NCI-H2196 treated with DMSO at 0.1 percent for 48 hours (cell line): ENCODE measurements around the gene MAP3K7CL.

Source experiments
- DNase-seq: peaks from one replicate; lab custom pipeline; 2025; ENCODE audit not compliant: unreplicated experiment; lab: John Stamatoyannopoulos, UW

Gene MAP3K7CL

GRCh38 chr21:29130270-29130969, at the start of gene MAP3K7CL:
MAP3K7CL (plus strand) TSS chr21:29130644; CDS start chr21:29133345, 2,701 bp downstream.
- DNase-seq: no peak

GRCh38 chr21:29082046-29082815, 48.2 kb upstream of the MAP3K7CL start:
- no peak for DNase-seq

GRCh38 chr21:29083306-29083705, 47.1 kb upstream of the MAP3K7CL start:
- no peak for DNase-seq

- DNase-seq: no peak
Measured at GRCh38 chr21:29084372-29084771, 46.1 kb upstream of the MAP3K7CL start.

- DNase-seq: no peak
Measured at GRCh38 chr21:29085106-29085752, 45.2 kb upstream of the MAP3K7CL start.

GRCh38 chr21:29091033-29091432, 39.4 kb upstream of the MAP3K7CL start:
- no peak for DNase-seq

- DNase-seq: no peak
Measured at GRCh38 chr21:29092102-29092959, 38.1 kb upstream of the MAP3K7CL start.

- DNase-seq: no peak
Measured at GRCh38 chr21:29096218-29097015, 34.0 kb upstream of the MAP3K7CL start.

GRCh38 chr21:29098156-29098555, 32.3 kb upstream of the MAP3K7CL start:
- no peak for DNase-seq

GRCh38 chr21:29102791-29103257, 27.6 kb upstream of the MAP3K7CL start:
- no peak for DNase-seq

- DNase-seq: no peak
Measured at GRCh38 chr21:29104239-29104708, 26.2 kb upstream of the MAP3K7CL start.

- no peak for DNase-seq
Measured at GRCh38 chr21:29105218-29105617, 25.2 kb upstream of the MAP3K7CL start.

GRCh38 chr21:29114765-29115500, 15.5 kb upstream of the MAP3K7CL start:
- no peak for DNase-seq

- no peak for DNase-seq
Measured at GRCh38 chr21:29115899-29116298, 14.5 kb upstream of the MAP3K7CL start.

- DNase-seq: no peak
Measured at GRCh38 chr21:29117372-29117955, 13.0 kb upstream of the MAP3K7CL start.

- no peak for DNase-seq
Measured at GRCh38 chr21:29121759-29122158, 8.7 kb upstream of the MAP3K7CL start.

- no peak for DNase-seq
Measured at GRCh38 chr21:29124645-29125044, 5.8 kb upstream of the MAP3K7CL start.

- no peak for DNase-seq
Measured at GRCh38 chr21:29125191-29125590, 5.3 kb upstream of the MAP3K7CL start.

GRCh38 chr21:29125979-29126378, 4.5 kb upstream of the MAP3K7CL start:
- DNase-seq: no peak
